BJ (cell line): Measurements from ENCODE around the gene CPXM1. TPM values are rescaled to one million over a fixed set of nuclear protein-coding genes. Genes with fewer than 3 reads are reported as not detected.
A peak's percentile ranks its signal among the peaks of the same experiment; 100 is the strongest.

ENCODE experiments used
- CTCF ChIA-PET: fragments of 350-600 bp; formaldehyde crosslinking; extraction: SDS; loops from one replicate; lab custom pipeline; 2021; ENCODE audit warnings: antibody characterized with exemption, inconsistent platforms; lab: Yijun Ruan, JAX
- POLR2A ChIA-PET: fragments of 300-600 bp; sonication (Branson Sonifier 250); formaldehyde crosslinking; extraction: SDS; loops from one replicate; lab custom pipeline; 2021; ENCODE audit warnings: antibody characterized with exemption; lab: Charles Lee
- DNase-seq: peaks from one replicate; pipeline ENCODE4 v3.0.0-alpha.2; 2011; ENCODE audit warnings: low read depth
- H3K27me3 ChIP-seq: 2 replicates; pipeline ENCODE4 v1.6.0; 2011; ENCODE audit warnings: low read length; ENCODE audit not compliant: control insufficient read depth, insufficient read depth
- H3K36me3 ChIP-seq: 2 replicates; pipeline ENCODE4 v1.5.1; 2011; ENCODE audit warnings: low read length; ENCODE audit not compliant: control insufficient read depth, insufficient read depth
- H3K4me3 ChIP-seq: 2 replicates; pipeline ENCODE4 v1.5.1; 2011; ENCODE audit warnings: low read depth, mild to moderate bottlenecking, control low read depth, low read length
- CTCF ChIP-seq: IDR thresholded peaks from 2 replicates; pipeline ENCODE4 v1.5.1; 2011; ENCODE audit warnings: low read depth, mild to moderate bottlenecking, control low read depth, inconsistent platforms, low read length, moderate library complexity; ENCODE audit not compliant: insufficient read depth
- polyA plus RNA-seq: library from polyadenylated mRNA; depleted of rRNA; stranded (reverse); fragments of >200 nt; gene quantifications from 2 replicates; pipeline ENCODE4 v1.2.3, GENCODE V29; 2011

CPXM1 gene
- polyA plus RNA-seq, 1 experiment = 1.6 TPM

DNA sequence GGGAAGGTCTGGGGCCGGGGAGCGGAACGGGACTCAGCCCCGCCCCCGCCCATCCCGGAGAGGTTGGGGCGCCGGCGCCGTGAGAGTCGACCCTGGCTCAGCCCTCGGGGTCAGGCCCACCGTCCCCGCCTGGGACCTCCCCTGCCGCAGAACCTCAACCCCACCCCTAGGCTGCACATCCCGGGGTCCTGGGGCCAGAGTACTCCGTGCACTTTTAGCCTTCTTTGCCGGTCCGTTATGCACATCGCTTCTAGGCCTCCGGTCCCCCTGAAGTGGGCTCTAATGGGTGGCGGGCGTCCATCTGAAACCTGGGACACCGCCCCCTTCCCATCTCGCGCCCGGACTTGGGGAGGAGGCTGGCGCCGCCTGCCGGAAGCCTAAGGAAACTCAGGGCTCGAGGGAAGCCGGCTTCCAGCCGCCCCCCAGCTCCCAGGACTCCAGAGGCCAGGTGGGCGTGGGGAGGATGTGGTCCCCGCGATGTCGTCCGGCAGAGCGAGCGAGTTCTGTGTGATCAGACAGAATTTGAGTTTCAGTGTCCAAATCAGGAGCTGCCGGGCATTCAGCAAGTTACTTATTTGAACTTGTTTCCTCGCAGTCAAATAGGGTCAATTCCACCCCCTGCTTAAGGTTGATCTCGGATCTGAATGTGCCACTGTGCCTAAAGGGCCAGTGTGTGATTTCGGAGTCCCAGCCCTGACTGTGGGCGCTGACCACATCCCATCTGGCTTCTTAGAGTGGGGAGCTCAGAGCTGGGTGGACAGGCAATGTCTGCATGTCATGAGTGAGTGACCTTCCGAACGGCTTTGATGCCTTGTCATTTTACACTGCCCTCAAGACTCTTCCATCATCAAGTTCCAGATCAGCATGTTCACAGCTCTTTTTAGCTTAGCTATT, 47.6 kb downstream of the CPXM1 start:
- TF ChIP-seq CTCF = peak; percentile 95
- POLR2A ChIA-PET = no interaction called here
- Histone ChIP-seq H3K4me3 (peak overlapping the region; percentile 49), H3K36me3 (no peaks in the 10 kb centered on the region), H3K27me3 (peaks cover 32% of the 10 kb centered on the region)
- CTCF ChIA-PET = interaction anchor here (0.6 to 9.2 kb wide), 29 partner anchors 9 to 560 kb away, joined by 3 to 166 read pairs (median 4); partner anchors contain the start of genes EBF4, PCED1A, PTPRA and VPS16
- no peak for DNase-seq

DNA sequence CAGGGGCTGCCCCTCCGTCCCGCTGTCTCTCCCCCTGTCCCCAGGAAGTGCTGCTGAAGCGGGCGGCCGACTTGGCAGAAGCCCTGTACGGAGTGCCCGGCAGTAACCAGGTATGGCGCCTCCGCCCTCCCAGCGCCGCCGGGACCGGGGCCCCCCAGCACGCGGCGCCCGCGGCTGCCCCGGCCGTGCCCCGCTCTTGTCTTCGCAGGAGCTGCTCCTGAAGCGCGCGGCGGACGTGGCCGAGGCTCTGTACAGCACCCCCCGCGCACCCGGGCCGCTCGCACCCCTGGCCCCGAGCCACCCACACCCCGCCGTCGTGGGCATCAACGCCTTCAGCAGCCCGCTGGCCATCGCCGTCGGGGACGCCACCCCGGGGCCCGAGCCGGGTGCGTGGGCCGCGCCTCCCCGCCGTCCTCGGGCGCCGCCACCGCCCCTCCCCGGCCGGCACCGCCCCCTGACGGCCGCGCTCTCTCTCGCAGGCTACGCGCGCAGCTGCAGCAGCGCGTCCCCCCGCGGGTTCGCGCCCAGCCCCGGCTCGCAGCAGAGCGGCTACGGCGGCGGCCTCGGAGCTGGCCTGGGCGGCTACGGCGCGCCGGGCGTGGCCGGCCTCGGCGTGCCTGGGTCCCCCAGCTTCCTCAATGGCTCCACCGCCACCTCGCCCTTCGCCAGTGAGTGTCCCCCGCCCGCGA, 48.4 kb downstream of the CPXM1 start:
- POLR2A ChIA-PET = no interaction called here
- peak overlapping the region; percentile 49 for H3K4me3 ChIP-seq
- peaks cover 32% of the 10 kb centered on the region for H3K27me3 ChIP-seq
- TF ChIP-seq CTCF = no peak
- CTCF ChIA-PET = interaction anchor here (0.6 to 9.2 kb wide), 21 partner anchors 8 to 560 kb away, joined by 3 to 166 read pairs (median 5); partner anchors contain the start of genes PCED1A, PTPRA and VPS16
- DNase-seq = no peak
- H3K36me3 ChIP-seq = no peaks in the 10 kb centered on the region

DNA sequence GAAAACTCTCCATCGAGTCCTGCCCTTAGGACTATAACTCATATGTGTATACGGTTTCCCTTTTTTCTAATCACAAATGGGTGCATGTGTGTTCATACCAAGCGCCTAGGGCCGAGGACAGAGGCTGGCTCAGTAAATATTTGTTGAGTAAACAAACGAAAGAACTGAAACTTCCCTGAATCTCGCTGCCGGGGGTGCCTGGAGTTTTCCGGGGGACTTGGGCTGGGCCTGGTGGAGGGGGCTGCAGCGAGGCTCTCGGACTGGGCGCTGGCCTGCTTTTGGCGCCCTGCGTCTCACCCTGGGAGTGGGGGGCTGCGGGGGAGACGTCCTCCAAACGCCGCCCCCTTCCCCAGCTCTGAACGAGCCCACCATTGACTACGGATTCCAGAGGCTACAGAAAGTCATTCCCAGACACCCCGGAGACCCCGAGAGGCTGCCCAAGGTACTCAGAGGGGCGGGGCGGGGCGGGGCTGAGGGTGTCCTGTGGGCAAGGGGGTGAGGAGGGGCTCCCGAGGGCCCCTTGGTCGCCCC, 49.0 kb downstream of the CPXM1 start:
- ChIA-PET CTCF (interaction anchor here (0.7 to 9.2 kb wide), 11 partner anchors 8 to 249 kb away, joined by 3 to 166 read pairs (median 11); partner anchors contain the start of genes PCED1A and VPS16), POLR2A (no interaction called here)
- Histone ChIP-seq H3K36me3 (no peaks in the 10 kb centered on the region), H3K4me3 (peak overlapping the region; percentile 23), H3K27me3 (peaks cover 32% of the 10 kb centered on the region)
- no peak for DNase-seq
- no peak for TF ChIP-seq CTCF

DNA sequence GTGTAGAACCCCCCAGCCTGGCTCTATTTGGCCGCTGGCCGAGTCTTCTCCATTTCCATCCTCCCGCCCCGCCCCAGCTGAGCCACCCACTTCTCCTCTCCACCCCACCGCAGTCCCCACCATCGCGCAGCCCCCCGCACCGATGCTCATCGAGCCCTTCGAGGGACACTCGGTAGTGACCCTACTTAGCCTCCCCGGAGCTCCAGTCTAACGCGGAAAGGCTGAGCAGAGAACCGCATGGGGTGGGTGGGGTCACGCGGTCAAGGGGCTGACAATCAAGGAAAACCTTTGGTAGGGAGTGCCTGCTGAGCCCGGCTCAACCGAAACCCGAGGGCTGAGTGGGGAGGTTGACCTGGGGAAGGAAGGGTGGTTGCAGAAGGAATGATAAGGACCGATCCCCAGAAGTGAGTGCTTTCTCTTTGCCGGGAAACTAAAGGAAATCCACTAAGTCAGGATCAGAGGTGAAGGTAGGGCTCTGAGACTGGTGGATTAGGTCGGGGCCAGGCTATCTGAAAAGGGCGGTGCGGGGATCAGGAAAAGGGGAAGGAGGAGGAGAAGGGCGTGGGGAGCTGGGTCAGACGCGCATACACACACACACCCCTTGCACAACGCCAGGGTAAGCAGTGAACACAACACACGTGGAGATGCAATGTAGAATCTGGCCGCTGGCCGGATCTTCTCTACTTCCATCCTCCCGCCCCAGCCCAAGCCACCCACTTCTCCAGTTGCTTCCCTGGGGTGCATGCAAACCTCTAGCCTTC, 49.8 kb downstream of the CPXM1 start:
- DNase-seq = no peak
- peaks cover 32% of the 10 kb centered on the region for H3K27me3 ChIP-seq
- 0 out of 2 replicates have a peak overlapping the region, but pooled peaks have one; percentile 5 for H3K4me3 ChIP-seq
- TF ChIP-seq CTCF = no peak
- ChIA-PET CTCF (interaction anchor here (1.0 to 9.2 kb wide), 3 partner anchors 9 to 102 kb away, joined by 3 to 166 read pairs (median 30); no protein-coding TSS in a partner anchor), POLR2A (no interaction called here)
- H3K36me3 ChIP-seq = no peaks in the 10 kb centered on the region
